Middle frontal gyrus (tissue), 1 donor: ENCODE data around the gene DUSP2.
"Not testable (repeated sequence)": the region's sequence is repeated elsewhere in the genome, so short reads cannot be mapped to it uniquely, and the experiment has no call there.

ENCODE experiments used
- DNase-seq: peaks from one replicate; pipeline ENCODE4 v3.0.0-alpha.2; 2015; ENCODE audit warnings: low spot score; ENCODE audit errors: extremely low spot score

The DUSP2 gene

GRCh38 chr2:96163415-96163767 is 18.2 kb upstream of the DUSP2 start:
- no peak for DNase-seq

- DNase-seq = no peak
These were observed 16.7 kb upstream of the DUSP2 start for GRCh38 chr2:96161898-96162297.

GRCh38 chr2:96160366-96160765 is 15.1 kb upstream of the DUSP2 start:
- not testable (repeated sequence) for DNase-seq

GRCh38 chr2:96159084-96159830 is 14.0 kb upstream of the DUSP2 start:
- DNase-seq = no peak

GRCh38 chr2:96158554-96158940 is 13.3 kb upstream of the DUSP2 start:
- no peak for DNase-seq

GRCh38 chr2:96157649-96158553 is 12.7 kb upstream of the DUSP2 start:
- no peak for DNase-seq

- no peak for DNase-seq
These were observed 11.8 kb upstream of the DUSP2 start for GRCh38 chr2:96156926-96157648.

- DNase-seq = no peak
These were observed 11.0 kb upstream of the DUSP2 start for GRCh38 chr2:96156011-96156820.

GRCh38 chr2:96154506-96155380 is 9.5 kb upstream of the DUSP2 start:
- no peak for DNase-seq

GRCh38 chr2:96153991-96154431 is 8.8 kb upstream of the DUSP2 start:
- DNase-seq = no peak

GRCh38 chr2:96153291-96153713 is 8.1 kb upstream of the DUSP2 start:
- no peak for DNase-seq

GRCh38 chr2:96152304-96153161 is 7.3 kb upstream of the DUSP2 start:
- DNase-seq = no peak

GRCh38 chr2:96151595-96152303 is 6.5 kb upstream of the DUSP2 start:
- no peak for DNase-seq

- DNase-seq = no peak
These were observed 5.8 kb upstream of the DUSP2 start for GRCh38 chr2:96150791-96151594.

GRCh38 chr2:96150007-96150640 is 4.9 kb upstream of the DUSP2 start:
- DNase-seq = no peak

GRCh38 chr2:96148410-96149217 is 3.4 kb upstream of the DUSP2 start:
- DNase-seq = peak; percentile 28
